ENCODE measurements around the gene MTARC1. TPM values are rescaled to one million over a fixed set of nuclear protein-coding genes. Genes with fewer than 3 reads are reported as not detected.

MTARC1 gene
- total and polyA plus RNA-seq, 9 donors: 3.3 to 9.3 (median 4.3) TPM

DNA sequence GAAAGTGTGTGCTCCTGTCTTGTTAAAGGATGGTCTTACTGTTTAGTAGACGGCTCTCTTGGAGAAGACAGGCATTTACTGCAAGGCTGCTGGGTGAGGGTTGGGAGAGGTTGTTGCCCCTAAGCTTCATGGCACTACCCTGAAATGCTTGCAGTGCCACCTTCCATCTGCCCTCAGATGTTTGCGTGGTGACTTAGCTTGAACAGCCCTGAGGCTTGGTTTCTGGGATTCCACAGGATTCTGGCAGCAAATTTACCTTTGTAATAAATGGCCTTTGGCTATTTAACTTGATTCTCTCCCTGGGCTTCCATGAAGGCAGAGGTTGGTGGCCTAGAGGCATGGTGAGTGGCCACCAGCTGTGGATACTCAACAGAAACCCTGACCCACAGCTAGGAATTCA, 11.6 kb downstream of the MTARC1 start:
- Histone ChIP-seq H3K9me3 (replicated peaks; ENCODE audit: control insufficient read depth, low read depth, low read length) (no peaks in the 10 kb centered on the region), H3K27ac (ENCODE audit: low read length) (no peak overlapping the region), H3K4me3 (ENCODE audit: low read length) (no peak overlapping the region), H3K36me3 (ENCODE audit: control insufficient read depth, insufficient read depth, low read length) (peaks cover 2% of the 10 kb centered on the region), H3K27me3 (ENCODE audit: control insufficient read depth, insufficient read depth, low read length) (no peaks in the 10 kb centered on the region), H3K4me1 (ENCODE audit: control insufficient read depth, insufficient read depth, low read length) (no peaks in the 10 kb centered on the region)
- no peak for DNase-seq
- 100% methylated on average over 1 of the region's 2 CpGs for WGBS (ENCODE audit: insufficient coverage)

GRCh38 chr1:220800262-220800661, 13.5 kb downstream of the MTARC1 start:
- no peak for DNase-seq
- Histone ChIP-seq H3K36me3 (ENCODE audit: control insufficient read depth, insufficient read depth, low read length) (peaks cover 2% of the 10 kb centered on the region), H3K9me3 (replicated peaks; ENCODE audit: control insufficient read depth, low read depth, low read length) (no peaks in the 10 kb centered on the region), H3K27me3 (ENCODE audit: control insufficient read depth, insufficient read depth, low read length) (no peaks in the 10 kb centered on the region), H3K4me3 (ENCODE audit: low read length) (no peak overlapping the region), H3K4me1 (ENCODE audit: control insufficient read depth, insufficient read depth, low read length) (no peaks in the 10 kb centered on the region), H3K27ac (ENCODE audit: low read length) (no peak overlapping the region)
- 82% methylated on average over 6 of the region's 6 CpGs for WGBS (ENCODE audit: insufficient coverage)

- WGBS (ENCODE audit: insufficient coverage): 81% methylated on average over 7 of the region's 10 CpGs
- Histone ChIP-seq H3K36me3 (ENCODE audit: control insufficient read depth, insufficient read depth, low read length) (peaks cover 2% of the 10 kb centered on the region), H3K27me3 (ENCODE audit: control insufficient read depth, insufficient read depth, low read length) (no peaks in the 10 kb centered on the region), H3K4me1 (ENCODE audit: control insufficient read depth, insufficient read depth, low read length) (no peaks in the 10 kb centered on the region), H3K4me3 (ENCODE audit: low read length) (no peak overlapping the region), H3K9me3 (replicated peaks; ENCODE audit: control insufficient read depth, low read depth, low read length) (no peaks in the 10 kb centered on the region), H3K27ac (ENCODE audit: low read length) (no peak overlapping the region)
- DNase-seq: peak; percentile 35
Observed at GRCh38 chr1:220803401-220804201, 16.9 kb downstream of the MTARC1 start.

DNA sequence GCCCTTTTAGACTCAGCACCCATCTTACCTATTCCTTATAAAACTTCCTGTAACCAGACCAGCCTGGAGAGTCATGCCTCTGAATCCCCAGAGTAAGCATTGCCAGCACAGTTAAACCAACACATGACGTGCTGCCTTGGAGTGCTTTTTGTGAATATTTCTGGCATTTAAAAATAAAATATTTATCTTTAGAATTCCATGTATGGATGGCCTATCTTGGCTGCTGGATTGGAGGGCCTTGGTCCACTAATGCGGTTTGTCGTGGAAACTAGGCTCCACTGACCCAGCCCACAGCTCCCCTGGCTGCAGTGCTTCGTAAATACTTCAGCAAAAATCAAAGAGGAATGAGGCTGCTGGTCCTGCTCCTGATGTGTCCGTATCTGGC, 17.5 kb downstream of the MTARC1 start:
- H3K36me3 ChIP-seq (ENCODE audit: control insufficient read depth, insufficient read depth, low read length): peaks cover 2% of the 10 kb centered on the region
- H3K9me3 ChIP-seq (replicated peaks; ENCODE audit: control insufficient read depth, low read depth, low read length): no peaks in the 10 kb centered on the region
- no peaks in the 10 kb centered on the region for H3K4me1 ChIP-seq (ENCODE audit: control insufficient read depth, insufficient read depth, low read length)
- no CpG with 5 or more reads among the region's 5 CpGs for WGBS (ENCODE audit: insufficient coverage)
- DNase-seq: no peak
- H3K4me3 ChIP-seq (ENCODE audit: low read length): no peak overlapping the region
- H3K27me3 ChIP-seq (ENCODE audit: control insufficient read depth, insufficient read depth, low read length): no peaks in the 10 kb centered on the region
- H3K27ac ChIP-seq (ENCODE audit: low read length): no peak overlapping the region

GRCh38 chr1:220806408-220806807, 19.7 kb downstream of the MTARC1 start:
- H3K4me1 ChIP-seq (ENCODE audit: control insufficient read depth, insufficient read depth, low read length): peaks cover 6% of the 10 kb centered on the region
- no peaks in the 10 kb centered on the region for H3K9me3 ChIP-seq (replicated peaks; ENCODE audit: control insufficient read depth, low read depth, low read length)
- H3K27ac ChIP-seq (ENCODE audit: low read length): no peak overlapping the region
- no peaks in the 10 kb centered on the region for H3K27me3 ChIP-seq (ENCODE audit: control insufficient read depth, insufficient read depth, low read length)
- H3K4me3 ChIP-seq (ENCODE audit: low read length): no peak overlapping the region
- DNase-seq: no peak
- WGBS (ENCODE audit: insufficient coverage): 95% methylated on average over 4 of the region's 4 CpGs
- H3K36me3 ChIP-seq (ENCODE audit: control insufficient read depth, insufficient read depth, low read length): peaks cover under 1% of the 10 kb centered on the region

GRCh38 chr1:220807726-220808125, 21.0 kb downstream of the MTARC1 start:
- Histone ChIP-seq H3K36me3 (ENCODE audit: control insufficient read depth, insufficient read depth, low read length) (no peaks in the 10 kb centered on the region), H3K9me3 (replicated peaks; ENCODE audit: control insufficient read depth, low read depth, low read length) (no peaks in the 10 kb centered on the region), H3K27me3 (ENCODE audit: control insufficient read depth, insufficient read depth, low read length) (no peaks in the 10 kb centered on the region), H3K27ac (ENCODE audit: low read length) (no peak overlapping the region), H3K4me3 (ENCODE audit: low read length) (no peak overlapping the region), H3K4me1 (ENCODE audit: control insufficient read depth, insufficient read depth, low read length) (peaks cover 6% of the 10 kb centered on the region)
- DNase-seq: no peak
- 60% methylated on average over 2 of the region's 6 CpGs for WGBS (ENCODE audit: insufficient coverage)

DNA sequence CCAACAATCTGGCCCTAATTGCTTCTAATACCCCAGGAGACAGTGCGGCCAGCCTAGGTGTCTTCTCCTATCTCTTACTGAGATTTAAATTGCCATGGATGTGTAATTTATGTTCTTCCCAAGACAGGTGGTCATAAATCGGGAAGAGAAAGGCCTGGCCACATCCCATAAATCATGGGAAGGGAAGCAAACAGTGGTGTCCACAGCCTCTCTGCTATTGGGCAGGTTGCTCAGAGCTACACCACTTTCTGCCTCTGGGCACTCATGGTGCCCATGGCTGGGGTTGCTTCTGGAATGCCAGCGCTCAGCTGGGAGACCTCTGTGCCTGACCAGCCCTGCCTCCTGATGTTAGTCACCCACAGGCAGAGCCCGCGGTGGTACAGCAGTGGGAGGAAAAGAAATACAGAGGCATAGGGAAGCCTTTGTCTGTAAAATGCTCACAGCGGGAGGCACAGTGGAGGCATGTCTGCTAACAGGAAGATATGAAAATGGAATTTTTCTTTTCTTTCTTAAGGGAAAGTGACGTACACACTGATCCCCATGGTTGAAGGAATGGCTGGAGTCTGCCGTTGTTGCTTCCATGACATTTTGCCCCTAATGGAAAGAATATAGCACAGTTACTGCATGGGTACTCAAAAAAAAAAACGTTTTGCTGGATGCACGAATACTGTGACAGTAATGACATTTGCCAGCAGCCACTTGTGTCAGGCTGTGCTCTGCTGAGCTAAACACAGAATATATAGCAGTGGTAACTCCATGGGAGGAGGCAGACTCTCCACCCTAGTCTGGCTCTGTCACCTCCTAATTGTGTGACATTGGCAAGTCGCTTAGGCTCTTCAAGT, 21.9 kb downstream of the MTARC1 start:
- no peaks in the 10 kb centered on the region for H3K27me3 ChIP-seq (ENCODE audit: control insufficient read depth, insufficient read depth, low read length)
- H3K27ac ChIP-seq (ENCODE audit: low read length): no peak overlapping the region
- no peak for DNase-seq
- no peaks in the 10 kb centered on the region for H3K9me3 ChIP-seq (replicated peaks; ENCODE audit: control insufficient read depth, low read depth, low read length)
- no peak overlapping the region for H3K4me3 ChIP-seq (ENCODE audit: low read length)
- H3K4me1 ChIP-seq (ENCODE audit: control insufficient read depth, insufficient read depth, low read length): peaks cover 6% of the 10 kb centered on the region
- WGBS (ENCODE audit: insufficient coverage): 64% methylated on average over 8 of the region's 11 CpGs
- H3K36me3 ChIP-seq (ENCODE audit: control insufficient read depth, insufficient read depth, low read length): no peaks in the 10 kb centered on the region

DNA sequence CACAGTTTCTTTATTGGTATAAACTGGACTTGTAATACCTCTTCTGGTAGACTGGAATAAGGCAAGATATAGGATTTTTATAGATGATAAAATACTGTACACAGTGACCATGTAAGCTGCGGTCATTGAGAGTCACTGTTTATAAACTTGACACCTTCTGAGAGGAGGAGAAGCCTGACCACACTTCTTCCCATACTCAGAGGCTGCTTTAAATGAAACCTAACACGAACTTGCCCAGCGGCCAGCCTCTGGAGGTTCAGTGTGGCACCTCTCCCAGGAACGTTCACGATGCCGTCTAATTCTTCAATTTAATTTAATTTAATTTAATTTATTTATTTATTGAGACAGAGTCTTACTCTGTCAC, 22.5 kb downstream of the MTARC1 start:
- no peaks in the 10 kb centered on the region for H3K9me3 ChIP-seq (replicated peaks; ENCODE audit: control insufficient read depth, low read depth, low read length)
- peaks cover 6% of the 10 kb centered on the region for H3K4me1 ChIP-seq (ENCODE audit: control insufficient read depth, insufficient read depth, low read length)
- DNase-seq: no peak
- no peaks in the 10 kb centered on the region for H3K36me3 ChIP-seq (ENCODE audit: control insufficient read depth, insufficient read depth, low read length)
- no CpG with 5 or more reads among the region's 6 CpGs for WGBS (ENCODE audit: insufficient coverage)
- H3K27me3 ChIP-seq (ENCODE audit: control insufficient read depth, insufficient read depth, low read length): no peaks in the 10 kb centered on the region
- no peak overlapping the region for H3K4me3 ChIP-seq (ENCODE audit: low read length)
- no peak overlapping the region for H3K27ac ChIP-seq (ENCODE audit: low read length)

DNA sequence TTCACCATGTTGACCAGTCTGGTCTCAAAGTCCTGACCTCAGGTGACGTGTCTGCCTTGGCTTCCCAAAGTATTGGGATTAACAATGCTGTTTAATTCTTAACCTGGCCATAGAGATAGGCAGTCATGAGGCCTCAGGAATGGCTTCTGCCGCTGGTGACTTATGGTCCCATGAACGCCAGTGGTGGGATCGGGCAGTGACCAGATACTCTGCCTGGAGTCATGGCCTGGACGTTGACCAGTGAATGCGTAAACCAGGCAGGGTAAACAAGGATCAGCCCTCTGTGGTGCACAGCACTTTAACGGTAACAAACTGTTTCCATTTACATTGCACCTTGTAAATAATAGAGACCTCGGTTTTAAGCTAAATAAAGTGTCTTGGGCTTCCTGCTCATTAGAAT, 23.0 kb downstream of the MTARC1 start:
- WGBS (ENCODE audit: insufficient coverage): 85% methylated on average over 5 of the region's 8 CpGs
- DNase-seq: no peak

GRCh38 chr1:220810179-220810653, 23.5 kb downstream of the MTARC1 start:
- WGBS (ENCODE audit: insufficient coverage): 20% methylated on average over 10 of the region's 20 CpGs
- no peaks in the 10 kb centered on the region for H3K36me3 ChIP-seq (ENCODE audit: control insufficient read depth, insufficient read depth, low read length)

More for the DNA sequence above, 23.0 kb downstream of the MTARC1 start:
- H3K36me3 ChIP-seq (ENCODE audit: control insufficient read depth, insufficient read depth, low read length): no peaks in the 10 kb centered on the region
- H3K4me1 ChIP-seq (ENCODE audit: control insufficient read depth, insufficient read depth, low read length): peaks cover 6% of the 10 kb centered on the region
- no peaks in the 10 kb centered on the region for H3K9me3 ChIP-seq (replicated peaks; ENCODE audit: control insufficient read depth, low read depth, low read length)
- H3K4me3 ChIP-seq (ENCODE audit: low read length): no peak overlapping the region
- no peaks in the 10 kb centered on the region for H3K27me3 ChIP-seq (ENCODE audit: control insufficient read depth, insufficient read depth, low read length)
- H3K27ac ChIP-seq (ENCODE audit: low read length): no peak overlapping the region

More at GRCh38 chr1:220810179-220810653, 23.5 kb downstream of the MTARC1 start:
- Histone ChIP-seq H3K27ac (ENCODE audit: low read length) (no peak overlapping the region), H3K27me3 (ENCODE audit: control insufficient read depth, insufficient read depth, low read length) (no peaks in the 10 kb centered on the region), H3K4me3 (ENCODE audit: low read length) (peak overlapping the region; percentile 19), H3K9me3 (replicated peaks; ENCODE audit: control insufficient read depth, low read depth, low read length) (no peaks in the 10 kb centered on the region), H3K4me1 (ENCODE audit: control insufficient read depth, insufficient read depth, low read length) (peaks cover 6% of the 10 kb centered on the region)
- peak; percentile 89 for DNase-seq

Measured in muscle of leg (tissue), 11 donors.